Ovary (tissue), 3 donors: ENCODE results near the gene HDAC6.

Experiments
- EP300 ChIP-seq: sonication (generic); formaldehyde crosslinking; IDR thresholded peaks from one replicate; pipeline ENCODE4 v1.6.1; 2017; ENCODE audit warnings: antibody characterized with exemption
- POLR2A ChIP-seq: fragments of 450-650 bp; IDR thresholded peaks from one replicate; pipeline ENCODE4 v1.6.1; 2017; ENCODE audit warnings: antibody characterized with exemption, mild to moderate bottlenecking, moderate library complexity
- TF ChIP-seq, protein P1 (sequence below), 3 donors: fragments of 450-650 bp in 2 of 3; fragments of 200-600 bp in 1 of 3; IDR thresholded peaks; one replicate each; pipeline versions ENCODE4 v1.5.1 to v1.8.0; 2016 to 2022; ENCODE audit warnings: antibody characterized with exemption in 3 of 3, mild to moderate bottlenecking in 1 of 3
- donor health status: DM: no; HTN: no; CAD: no.

DNA sequence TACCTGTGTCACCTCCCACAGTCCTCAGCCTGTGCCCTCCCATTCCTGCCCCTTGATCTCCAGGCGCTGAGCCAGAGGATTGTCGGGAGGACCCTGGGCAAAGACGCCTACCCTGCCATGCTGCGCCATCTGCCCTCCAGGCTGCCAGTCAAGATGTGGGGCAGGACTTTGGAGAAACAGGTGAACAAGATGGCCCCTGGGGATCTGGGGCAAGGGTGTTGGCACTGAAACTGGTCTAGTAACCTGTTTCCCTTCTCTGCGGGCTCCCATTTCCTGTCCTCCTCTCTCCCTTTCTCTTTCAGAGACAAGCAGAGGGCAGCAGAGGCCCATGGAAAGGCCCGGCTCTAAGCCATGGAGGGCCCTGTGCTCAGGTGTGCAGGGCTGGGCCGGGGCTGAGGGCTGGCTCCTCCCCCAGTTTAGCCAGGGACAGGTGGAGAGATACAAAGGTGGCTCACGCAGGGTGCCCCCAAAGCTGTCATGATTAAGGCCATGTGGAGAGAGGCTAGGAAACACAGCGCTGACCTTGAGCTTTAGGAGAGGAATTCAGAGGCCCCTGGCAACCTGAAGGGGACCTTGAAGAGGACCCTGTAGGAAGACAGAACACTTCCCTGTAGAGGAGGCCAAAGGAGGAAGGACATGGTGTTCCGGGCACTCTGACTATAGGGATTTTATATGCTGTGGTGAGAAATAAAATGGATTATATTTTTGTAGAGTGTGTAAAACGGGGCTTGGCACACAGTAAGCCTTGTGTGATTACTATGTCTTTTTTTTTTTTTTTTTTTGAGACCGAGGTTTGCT lies 40.0 kb upstream of the HDAC6 start, which contains the start of gene GLOD5:
- TF ChIP-seq EP300: no peak
- no peak for TF ChIP-seq POLR2A
- TF ChIP-seq, protein P1, sequence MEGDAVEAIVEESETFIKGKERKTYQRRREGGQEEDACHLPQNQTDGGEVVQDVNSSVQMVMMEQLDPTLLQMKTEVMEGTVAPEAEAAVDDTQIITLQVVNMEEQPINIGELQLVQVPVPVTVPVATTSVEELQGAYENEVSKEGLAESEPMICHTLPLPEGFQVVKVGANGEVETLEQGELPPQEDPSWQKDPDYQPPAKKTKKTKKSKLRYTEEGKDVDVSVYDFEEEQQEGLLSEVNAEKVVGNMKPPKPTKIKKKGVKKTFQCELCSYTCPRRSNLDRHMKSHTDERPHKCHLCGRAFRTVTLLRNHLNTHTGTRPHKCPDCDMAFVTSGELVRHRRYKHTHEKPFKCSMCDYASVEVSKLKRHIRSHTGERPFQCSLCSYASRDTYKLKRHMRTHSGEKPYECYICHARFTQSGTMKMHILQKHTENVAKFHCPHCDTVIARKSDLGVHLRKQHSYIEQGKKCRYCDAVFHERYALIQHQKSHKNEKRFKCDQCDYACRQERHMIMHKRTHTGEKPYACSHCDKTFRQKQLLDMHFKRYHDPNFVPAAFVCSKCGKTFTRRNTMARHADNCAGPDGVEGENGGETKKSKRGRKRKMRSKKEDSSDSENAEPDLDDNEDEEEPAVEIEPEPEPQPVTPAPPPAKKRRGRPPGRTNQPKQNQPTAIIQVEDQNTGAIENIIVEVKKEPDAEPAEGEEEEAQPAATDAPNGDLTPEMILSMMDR (IDR thresholded peaks at IDR 0.05): no peak
